ENCODE results near the gene HOATZ. TPM values are rescaled to one million over a fixed set of nuclear protein-coding genes. Genes with fewer than 3 reads are reported as not detected.

The HOATZ gene
- polyA plus RNA-seq, 1 of the 3 experiments (the other 2 are of a cell fraction): 4.9 TPM

DNA sequence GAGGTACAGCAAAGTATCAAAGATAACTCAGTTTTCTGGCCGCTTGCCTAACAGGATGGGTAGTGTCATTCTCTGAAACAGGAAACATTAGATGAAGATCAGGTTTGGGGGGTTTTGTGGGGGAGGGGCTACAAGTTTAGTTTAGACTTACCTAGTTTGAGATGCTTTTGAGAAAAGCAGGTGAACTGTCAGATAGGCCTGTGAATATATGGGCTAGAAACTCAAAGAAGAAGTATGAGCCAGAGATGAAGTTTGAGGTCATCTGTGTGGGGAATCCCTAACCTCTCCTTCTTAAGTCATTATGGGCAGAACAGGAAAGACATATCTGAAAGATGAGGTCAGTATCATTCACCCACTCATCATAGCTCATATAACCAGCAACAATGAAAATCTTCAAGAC is 11.9 kb downstream of the HOATZ start (continued):
- TF ChIP-seq, protein P1, sequence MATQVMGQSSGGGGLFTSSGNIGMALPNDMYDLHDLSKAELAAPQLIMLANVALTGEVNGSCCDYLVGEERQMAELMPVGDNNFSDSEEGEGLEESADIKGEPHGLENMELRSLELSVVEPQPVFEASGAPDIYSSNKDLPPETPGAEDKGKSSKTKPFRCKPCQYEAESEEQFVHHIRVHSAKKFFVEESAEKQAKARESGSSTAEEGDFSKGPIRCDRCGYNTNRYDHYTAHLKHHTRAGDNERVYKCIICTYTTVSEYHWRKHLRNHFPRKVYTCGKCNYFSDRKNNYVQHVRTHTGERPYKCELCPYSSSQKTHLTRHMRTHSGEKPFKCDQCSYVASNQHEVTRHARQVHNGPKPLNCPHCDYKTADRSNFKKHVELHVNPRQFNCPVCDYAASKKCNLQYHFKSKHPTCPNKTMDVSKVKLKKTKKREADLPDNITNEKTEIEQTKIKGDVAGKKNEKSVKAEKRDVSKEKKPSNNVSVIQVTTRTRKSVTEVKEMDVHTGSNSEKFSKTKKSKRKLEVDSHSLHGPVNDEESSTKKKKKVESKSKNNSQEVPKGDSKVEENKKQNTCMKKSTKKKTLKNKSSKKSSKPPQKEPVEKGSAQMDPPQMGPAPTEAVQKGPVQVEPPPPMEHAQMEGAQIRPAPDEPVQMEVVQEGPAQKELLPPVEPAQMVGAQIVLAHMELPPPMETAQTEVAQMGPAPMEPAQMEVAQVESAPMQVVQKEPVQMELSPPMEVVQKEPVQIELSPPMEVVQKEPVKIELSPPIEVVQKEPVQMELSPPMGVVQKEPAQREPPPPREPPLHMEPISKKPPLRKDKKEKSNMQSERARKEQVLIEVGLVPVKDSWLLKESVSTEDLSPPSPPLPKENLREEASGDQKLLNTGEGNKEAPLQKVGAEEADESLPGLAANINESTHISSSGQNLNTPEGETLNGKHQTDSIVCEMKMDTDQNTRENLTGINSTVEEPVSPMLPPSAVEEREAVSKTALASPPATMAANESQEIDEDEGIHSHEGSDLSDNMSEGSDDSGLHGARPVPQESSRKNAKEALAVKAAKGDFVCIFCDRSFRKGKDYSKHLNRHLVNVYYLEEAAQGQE (IDR thresholded peaks at IDR 0.05; ENCODE audit: low read depth, low read length): no peak
- TF ChIP-seq EP300 (IDR thresholded peaks at IDR 0.05; ENCODE audit: borderline replicate concordance in 1 of 2, low read depth in 1 of 2, low read length in 1 of 2) (peak in 1 of 2 experiments; percentile 73; a peak in 1 of 4 replicates), EZH2phosphoT487 (IDR thresholded peaks at IDR 0.05; ENCODE audit: borderline replicate concordance, low read depth) (no peak), RCOR1 (IDR thresholded peaks at IDR 0.05; ENCODE audit: low read length) (no peak), ELF1 (IDR thresholded peaks at IDR 0.05) (no peak), TEAD4 (IDR thresholded peaks at IDR 0.05; ENCODE audit: borderline replicate concordance, insufficient read depth) (0 out of 2 replicates have a peak, but pooled peaks have one; percentile 46), FOXM1 (IDR thresholded peaks at IDR 0.05; ENCODE audit: low read depth) (no peak), RFX5 (IDR thresholded peaks at IDR 0.05; ENCODE audit: low read length) (no peak), TCF12 (IDR thresholded peaks at IDR 0.05) (peak; percentile 73), JUND (IDR thresholded peaks at IDR 0.05) (peak; percentile 77), MEF2A (IDR thresholded peaks at IDR 0.05; ENCODE audit: borderline replicate concordance, low read depth) (no peak), NFIC (IDR thresholded peaks at IDR 0.05; ENCODE audit: borderline replicate concordance) (peak; percentile 49; the same call in 1 of the 2 replicates), RAD21 (IDR thresholded peaks at IDR 0.05; ENCODE audit: low read length) (no peak), YY1 (IDR thresholded peaks at IDR 0.05; ENCODE audit: low read depth) (no peak), SMC3 (IDR thresholded peaks at IDR 0.05; ENCODE audit: low read depth, low read length) (no peak)
- TF ChIP-seq, protein P2, sequence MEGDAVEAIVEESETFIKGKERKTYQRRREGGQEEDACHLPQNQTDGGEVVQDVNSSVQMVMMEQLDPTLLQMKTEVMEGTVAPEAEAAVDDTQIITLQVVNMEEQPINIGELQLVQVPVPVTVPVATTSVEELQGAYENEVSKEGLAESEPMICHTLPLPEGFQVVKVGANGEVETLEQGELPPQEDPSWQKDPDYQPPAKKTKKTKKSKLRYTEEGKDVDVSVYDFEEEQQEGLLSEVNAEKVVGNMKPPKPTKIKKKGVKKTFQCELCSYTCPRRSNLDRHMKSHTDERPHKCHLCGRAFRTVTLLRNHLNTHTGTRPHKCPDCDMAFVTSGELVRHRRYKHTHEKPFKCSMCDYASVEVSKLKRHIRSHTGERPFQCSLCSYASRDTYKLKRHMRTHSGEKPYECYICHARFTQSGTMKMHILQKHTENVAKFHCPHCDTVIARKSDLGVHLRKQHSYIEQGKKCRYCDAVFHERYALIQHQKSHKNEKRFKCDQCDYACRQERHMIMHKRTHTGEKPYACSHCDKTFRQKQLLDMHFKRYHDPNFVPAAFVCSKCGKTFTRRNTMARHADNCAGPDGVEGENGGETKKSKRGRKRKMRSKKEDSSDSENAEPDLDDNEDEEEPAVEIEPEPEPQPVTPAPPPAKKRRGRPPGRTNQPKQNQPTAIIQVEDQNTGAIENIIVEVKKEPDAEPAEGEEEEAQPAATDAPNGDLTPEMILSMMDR (IDR thresholded peaks at IDR 0.05): no peak
- TF ChIP-seq, protein P3, sequence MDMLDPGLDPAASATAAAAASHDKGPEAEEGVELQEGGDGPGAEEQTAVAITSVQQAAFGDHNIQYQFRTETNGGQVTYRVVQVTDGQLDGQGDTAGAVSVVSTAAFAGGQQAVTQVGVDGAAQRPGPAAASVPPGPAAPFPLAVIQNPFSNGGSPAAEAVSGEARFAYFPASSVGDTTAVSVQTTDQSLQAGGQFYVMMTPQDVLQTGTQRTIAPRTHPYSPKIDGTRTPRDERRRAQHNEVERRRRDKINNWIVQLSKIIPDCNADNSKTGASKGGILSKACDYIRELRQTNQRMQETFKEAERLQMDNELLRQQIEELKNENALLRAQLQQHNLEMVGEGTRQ (IDR thresholded peaks at IDR 0.05; ENCODE audit: borderline replicate concordance, low read depth, low read length): no peak
- TF ChIP-seq, protein P4, sequence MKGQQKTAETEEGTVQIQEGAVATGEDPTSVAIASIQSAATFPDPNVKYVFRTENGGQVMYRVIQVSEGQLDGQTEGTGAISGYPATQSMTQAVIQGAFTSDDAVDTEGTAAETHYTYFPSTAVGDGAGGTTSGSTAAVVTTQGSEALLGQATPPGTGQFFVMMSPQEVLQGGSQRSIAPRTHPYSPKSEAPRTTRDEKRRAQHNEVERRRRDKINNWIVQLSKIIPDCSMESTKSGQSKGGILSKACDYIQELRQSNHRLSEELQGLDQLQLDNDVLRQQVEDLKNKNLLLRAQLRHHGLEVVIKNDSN (IDR thresholded peaks at IDR 0.05; ENCODE audit: borderline replicate concordance, low read depth): no peak
- TF ChIP-seq, protein P5, sequence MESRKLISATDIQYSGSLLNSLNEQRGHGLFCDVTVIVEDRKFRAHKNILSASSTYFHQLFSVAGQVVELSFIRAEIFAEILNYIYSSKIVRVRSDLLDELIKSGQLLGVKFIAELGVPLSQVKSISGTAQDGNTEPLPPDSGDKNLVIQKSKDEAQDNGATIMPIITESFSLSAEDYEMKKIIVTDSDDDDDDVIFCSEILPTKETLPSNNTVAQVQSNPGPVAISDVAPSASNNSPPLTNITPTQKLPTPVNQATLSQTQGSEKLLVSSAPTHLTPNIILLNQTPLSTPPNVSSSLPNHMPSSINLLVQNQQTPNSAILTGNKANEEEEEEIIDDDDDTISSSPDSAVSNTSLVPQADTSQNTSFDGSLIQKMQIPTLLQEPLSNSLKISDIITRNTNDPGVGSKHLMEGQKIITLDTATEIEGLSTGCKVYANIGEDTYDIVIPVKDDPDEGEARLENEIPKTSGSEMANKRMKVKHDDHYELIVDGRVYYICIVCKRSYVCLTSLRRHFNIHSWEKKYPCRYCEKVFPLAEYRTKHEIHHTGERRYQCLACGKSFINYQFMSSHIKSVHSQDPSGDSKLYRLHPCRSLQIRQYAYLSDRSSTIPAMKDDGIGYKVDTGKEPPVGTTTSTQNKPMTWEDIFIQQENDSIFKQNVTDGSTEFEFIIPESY (IDR thresholded peaks at IDR 0.05; ENCODE audit: borderline replicate concordance, low read depth): no peak
- TF ChIP-seq, protein P6, sequence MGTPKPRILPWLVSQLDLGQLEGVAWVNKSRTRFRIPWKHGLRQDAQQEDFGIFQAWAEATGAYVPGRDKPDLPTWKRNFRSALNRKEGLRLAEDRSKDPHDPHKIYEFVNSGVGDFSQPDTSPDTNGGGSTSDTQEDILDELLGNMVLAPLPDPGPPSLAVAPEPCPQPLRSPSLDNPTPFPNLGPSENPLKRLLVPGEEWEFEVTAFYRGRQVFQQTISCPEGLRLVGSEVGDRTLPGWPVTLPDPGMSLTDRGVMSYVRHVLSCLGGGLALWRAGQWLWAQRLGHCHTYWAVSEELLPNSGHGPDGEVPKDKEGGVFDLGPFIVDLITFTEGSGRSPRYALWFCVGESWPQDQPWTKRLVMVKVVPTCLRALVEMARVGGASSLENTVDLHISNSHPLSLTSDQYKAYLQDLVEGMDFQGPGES (IDR thresholded peaks at IDR 0.05; ENCODE audit: low read depth, low read length): no peak

All from SK-N-SH (cell line).